HG02938 (cell line): ENCODE measurements around the gene PRXL2B.

Experiments used
- ATAC-seq: cut with Tn5 transposase; IDR thresholded peaks from one replicate; pipeline ENCODE4 v1.9.1; 2021; ENCODE audit warnings: mild to moderate bottlenecking, moderate library complexity; ENCODE audit not compliant: unreplicated experiment

The PRXL2B gene

DNA sequence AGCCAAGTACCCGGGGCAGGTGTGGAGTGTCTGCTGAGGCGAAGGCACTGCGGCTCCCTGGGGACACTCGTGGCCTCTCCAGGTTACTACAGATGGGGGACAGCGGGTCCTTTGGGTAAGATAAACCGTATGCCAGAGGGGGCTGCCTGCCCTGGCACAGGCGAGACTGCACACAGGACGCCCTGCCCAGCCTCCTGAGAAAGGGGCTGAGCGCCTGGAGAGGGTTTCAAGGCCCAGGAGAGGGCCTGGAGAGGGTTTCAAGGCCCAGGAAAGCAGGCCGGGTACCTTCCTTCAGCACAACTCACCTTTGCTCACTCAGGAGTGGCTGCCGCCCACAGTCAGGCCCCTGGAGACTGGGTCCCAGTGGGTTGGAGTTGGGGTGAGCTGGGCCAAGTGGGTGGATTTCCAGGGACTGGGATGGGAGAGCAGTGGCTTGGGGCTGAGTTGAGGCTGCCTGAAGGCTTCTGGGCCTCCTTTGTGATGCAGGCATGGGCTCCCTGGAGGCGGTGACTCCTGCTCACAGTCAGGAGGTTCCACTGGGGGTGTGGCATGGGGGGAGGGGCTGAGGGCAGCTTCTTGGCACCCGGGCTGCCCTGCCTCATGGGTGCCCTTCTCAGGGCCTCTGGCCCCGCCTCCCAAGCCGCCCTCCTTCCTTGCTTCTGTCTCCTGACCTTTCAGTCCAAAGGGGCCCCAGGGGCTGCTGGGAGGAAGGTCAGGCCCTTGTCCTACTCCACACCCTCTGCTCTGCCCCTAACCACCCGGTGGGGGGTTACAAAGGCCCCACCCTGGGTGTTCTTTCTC, 46.2 kb downstream of the PRXL2B start, which contains the start of gene MMEL1:
MMEL1 (minus strand) TSS at position 456 of the 801 bp plus-strand sequence. CDS start 3,532 bp downstream, outside the sequence.
- no peak for ATAC-seq

- no peak for ATAC-seq
Measured at GRCh38 chr1:2633366-2633935, 46.9 kb downstream of the PRXL2B start.

- ATAC-seq, result no peak
Measured at GRCh38 chr1:2633936-2634491, 47.4 kb downstream of the PRXL2B start.

DNA sequence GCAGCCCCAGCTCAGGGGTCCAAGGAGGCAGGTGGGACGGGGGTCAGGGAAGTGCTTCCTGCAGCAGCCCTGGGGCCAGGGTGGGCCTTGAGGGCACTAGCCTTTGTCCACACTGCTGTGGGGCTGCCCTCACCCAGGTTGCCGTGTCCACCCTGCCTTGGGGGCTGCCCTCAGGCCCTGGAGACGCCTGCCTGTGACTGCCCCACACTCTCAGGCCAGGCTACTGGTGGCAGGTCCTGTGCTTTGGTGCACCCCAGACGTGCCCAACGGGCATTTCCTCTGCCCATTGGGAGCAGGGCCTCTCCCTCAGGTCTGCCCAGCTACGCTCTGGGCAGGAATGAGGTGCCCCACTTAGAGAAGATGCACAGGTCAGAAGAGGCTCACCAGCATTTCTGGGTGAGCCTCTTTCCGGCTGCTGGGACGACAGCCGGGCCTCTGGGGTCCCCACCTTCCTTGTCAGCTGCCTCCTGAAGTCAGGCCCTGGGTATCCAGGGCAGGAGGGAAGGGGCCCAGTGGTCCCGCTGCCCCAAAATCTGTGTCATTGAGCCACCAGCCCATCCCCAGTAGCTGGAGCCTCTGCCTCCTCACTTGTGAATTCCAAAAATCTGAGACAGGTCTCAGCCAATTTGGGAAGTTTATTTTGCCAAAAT, 48.9 kb downstream of the PRXL2B start:
- ATAC-seq, result no peak

GRCh38 chr1:2636733-2637132, 50.2 kb downstream of the PRXL2B start:
- no peak for ATAC-seq

GRCh38 chr1:2637442-2638145, 51.0 kb downstream of the PRXL2B start:
- ATAC-seq, result no peak

DNA sequence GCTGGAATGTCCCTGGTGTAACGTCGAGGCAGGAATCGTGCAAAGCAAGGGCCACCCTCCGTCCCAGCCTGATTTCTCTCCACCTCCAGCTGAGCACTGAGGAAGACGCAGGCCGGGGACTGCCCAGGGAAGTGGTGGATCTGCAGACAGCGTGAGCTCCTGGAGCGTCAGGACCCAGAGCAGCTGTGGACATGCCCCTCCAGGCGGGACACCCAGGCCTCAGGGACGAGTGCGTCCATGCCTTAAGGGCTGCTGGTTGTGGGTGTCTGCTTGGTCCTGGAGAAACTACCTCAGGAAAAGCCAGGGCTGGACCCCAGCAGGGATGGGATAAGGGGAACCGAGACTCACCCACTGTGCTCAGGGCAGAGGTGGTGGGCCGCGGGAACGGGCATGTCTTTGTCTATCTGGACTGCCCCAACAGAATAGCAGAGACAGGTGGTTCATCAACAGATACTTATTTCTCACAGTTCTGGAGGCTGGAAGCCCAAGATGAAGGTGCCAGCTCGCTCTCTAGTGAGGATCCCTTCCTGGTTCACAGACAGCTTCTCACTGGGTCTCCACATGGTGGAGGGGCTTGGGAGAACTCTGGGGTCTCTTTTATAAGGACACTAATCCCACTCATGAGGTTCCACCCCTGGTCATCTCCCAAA, 52.0 kb downstream of the PRXL2B start:
- ATAC-seq, result no peak

- ATAC-seq, result no peak
Measured at GRCh38 chr1:2639203-2639602, 52.6 kb downstream of the PRXL2B start.

- ATAC-seq, result no peak
Measured at GRCh38 chr1:2639607-2640521, 53.3 kb downstream of the PRXL2B start.

GRCh38 chr1:2640626-2641025, 54.0 kb downstream of the PRXL2B start:
- no peak for ATAC-seq
